ENCODE measurements around the gene PEX11G.

- TF ChIP-seq POLR2A (IDR thresholded peaks at IDR 0.05; ENCODE audit: low read depth, low read length) (no peak; the same call in 1 of the 2 replicates), POLR2AphosphoS5 (IDR thresholded peaks at IDR 0.05; ENCODE audit: low read length) (no peak), GABPA (IDR thresholded peaks at IDR 0.05; ENCODE audit: low read depth) (no peak), ZNF24 (IDR thresholded peaks at IDR 0.05) (no peak), BRCA1 (IDR thresholded peaks at IDR 0.05; ENCODE audit: low read depth, low read length) (no peak), ZZZ3 (IDR thresholded peaks at IDR 0.05; ENCODE audit: control insufficient read depth, insufficient read length, low read depth) (no peak), CTCF (IDR thresholded peaks at IDR 0.05 in 2 of 3, conservative IDR thresholded peaks at IDR 0.05 in 1 of 3; ENCODE audit: control insufficient read depth in 2 of 3, extremely low read depth in 1 of 3, insufficient read depth in 1 of 3, low read depth in 3 of 3, low read length in 3 of 3) (no peak), CBFB (IDR thresholded peaks at IDR 0.05; ENCODE audit: low read depth) (no peak), MYC (IDR thresholded peaks at IDR 0.05; ENCODE audit: insufficient read depth, insufficient read length, insufficient replicate concordance, low read length, severe bottlenecking) (no peak), ZNF384 (IDR thresholded peaks at IDR 0.05; ENCODE audit: borderline replicate concordance, low read depth, low read length) (no peak)
- TF ChIP-seq, protein P1, sequence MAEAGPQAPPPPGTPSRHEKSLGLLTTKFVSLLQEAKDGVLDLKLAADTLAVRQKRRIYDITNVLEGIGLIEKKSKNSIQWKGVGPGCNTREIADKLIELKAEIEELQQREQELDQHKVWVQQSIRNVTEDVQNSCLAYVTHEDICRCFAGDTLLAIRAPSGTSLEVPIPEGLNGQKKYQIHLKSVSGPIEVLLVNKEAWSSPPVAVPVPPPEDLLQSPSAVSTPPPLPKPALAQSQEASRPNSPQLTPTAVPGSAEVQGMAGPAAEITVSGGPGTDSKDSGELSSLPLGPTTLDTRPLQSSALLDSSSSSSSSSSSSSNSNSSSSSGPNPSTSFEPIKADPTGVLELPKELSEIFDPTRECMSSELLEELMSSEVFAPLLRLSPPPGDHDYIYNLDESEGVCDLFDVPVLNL (IDR thresholded peaks at IDR 0.05; ENCODE audit: low read depth, low read length): no peak
- TF ChIP-seq, protein P2, sequence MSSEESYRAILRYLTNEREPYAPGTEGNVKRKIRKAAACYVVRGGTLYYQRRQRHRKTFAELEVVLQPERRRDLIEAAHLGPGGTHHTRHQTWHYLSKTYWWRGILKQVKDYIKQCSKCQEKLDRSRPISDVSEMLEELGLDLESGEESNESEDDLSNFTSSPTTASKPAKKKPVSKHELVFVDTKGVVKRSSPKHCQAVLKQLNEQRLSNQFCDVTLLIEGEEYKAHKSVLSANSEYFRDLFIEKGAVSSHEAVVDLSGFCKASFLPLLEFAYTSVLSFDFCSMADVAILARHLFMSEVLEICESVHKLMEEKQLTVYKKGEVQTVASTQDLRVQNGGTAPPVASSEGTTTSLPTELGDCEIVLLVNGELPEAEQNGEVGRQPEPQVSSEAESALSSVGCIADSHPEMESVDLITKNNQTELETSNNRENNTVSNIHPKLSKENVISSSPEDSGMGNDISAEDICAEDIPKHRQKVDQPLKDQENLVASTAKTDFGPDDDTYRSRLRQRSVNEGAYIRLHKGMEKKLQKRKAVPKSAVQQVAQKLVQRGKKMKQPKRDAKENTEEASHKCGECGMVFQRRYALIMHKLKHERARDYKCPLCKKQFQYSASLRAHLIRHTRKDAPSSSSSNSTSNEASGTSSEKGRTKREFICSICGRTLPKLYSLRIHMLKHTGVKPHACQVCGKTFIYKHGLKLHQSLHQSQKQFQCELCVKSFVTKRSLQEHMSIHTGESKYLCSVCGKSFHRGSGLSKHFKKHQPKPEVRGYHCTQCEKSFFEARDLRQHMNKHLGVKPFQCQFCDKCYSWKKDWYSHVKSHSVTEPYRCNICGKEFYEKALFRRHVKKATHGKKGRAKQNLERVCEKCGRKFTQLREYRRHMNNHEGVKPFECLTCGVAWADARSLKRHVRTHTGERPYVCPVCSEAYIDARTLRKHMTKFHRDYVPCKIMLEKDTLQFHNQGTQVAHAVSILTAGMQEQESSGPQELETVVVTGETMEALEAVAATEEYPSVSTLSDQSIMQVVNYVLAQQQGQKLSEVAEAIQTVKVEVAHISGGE (CRISPR knock-in tag; IDR thresholded peaks at IDR 0.05): no peak
- TF ChIP-seq, protein P3, sequence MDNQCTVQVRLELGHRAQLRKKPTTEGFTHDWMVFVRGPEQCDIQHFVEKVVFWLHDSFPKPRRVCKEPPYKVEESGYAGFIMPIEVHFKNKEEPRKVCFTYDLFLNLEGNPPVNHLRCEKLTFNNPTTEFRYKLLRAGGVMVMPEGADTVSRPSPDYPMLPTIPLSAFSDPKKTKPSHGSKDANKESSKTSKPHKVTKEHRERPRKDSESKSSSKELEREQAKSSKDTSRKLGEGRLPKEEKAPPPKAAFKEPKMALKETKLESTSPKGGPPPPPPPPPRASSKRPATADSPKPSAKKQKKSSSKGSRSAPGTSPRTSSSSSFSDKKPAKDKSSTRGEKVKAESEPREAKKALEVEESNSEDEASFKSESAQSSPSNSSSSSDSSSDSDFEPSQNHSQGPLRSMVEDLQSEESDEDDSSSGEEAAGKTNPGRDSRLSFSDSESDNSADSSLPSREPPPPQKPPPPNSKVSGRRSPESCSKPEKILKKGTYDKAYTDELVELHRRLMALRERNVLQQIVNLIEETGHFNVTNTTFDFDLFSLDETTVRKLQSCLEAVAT (IDR thresholded peaks at IDR 0.05): no peak
These were observed 11.9 kb downstream of the PEX11G start for GRCh38 chr19:7476777-7477494.

All from GM12878 (cell line).